Islet precursor cell (in vitro differentiated cells): ENCODE results near the gene MNS1.
"Not testable (repeated sequence)": the region's sequence is repeated elsewhere in the genome, so short reads cannot be mapped to it uniquely, and the experiment has no call there.

ENCODE experiments used
- DNase-seq: peaks from one replicate; pipeline ENCODE4 v3.0.0-alpha.2; 2018

The MNS1 gene

DNA sequence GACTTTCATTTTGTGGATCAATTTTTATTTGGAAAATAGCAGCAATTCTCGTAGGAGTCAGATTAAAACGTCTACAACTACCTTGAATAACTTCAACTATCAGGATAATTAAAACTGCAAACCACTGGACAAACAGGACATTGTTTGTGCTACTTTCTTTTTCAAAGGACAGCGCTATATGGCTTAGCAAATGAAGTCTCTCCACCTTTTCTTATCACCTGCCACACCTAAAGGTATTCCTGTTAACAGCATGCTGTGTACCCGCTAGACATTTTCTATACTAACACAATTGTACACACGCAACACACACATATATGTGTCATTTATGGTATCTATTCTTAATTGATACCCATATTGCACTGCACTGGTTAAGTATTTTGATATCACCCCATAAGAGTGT, 19.2 kb downstream of the MNS1 start:
- no peak for DNase-seq

GRCh38 chr15:56442354-56442753, 22.6 kb downstream of the MNS1 start:
- DNase-seq = no peak

GRCh38 chr15:56440214-56440770, 24.6 kb downstream of the MNS1 start:
- no peak for DNase-seq

- no peak for DNase-seq
Observed at GRCh38 chr15:56432304-56432703, 32.6 kb downstream of the MNS1 start.

DNA sequence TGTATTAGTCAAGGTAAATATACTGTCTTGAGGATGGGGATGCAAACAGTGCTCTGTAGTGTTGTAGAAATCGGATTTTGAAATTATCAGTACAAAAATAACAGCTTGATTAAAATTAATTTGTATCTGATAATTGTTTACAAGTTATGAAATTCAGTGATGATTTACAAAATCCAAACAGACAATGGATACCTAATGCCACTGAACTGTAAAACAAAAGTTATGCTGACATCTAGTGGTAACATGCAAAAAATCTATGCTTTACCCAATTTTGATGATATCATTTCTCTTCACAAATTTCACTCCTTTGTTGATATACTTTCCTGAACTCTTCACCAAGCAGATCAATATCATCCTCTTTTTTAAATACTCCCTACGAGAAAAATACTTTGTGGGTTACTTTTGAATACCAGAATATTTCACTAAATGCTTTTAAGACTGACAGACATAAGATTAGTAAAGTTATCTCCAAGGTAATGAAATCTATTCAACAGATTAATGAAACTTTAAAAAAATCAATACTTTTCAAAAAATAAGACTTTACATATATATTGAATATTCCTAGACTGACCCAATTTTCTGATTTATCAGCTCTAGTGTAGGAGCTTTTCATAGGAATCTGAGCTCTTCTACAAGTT, 36.0 kb downstream of the MNS1 start:
- no peak for DNase-seq

GRCh38 chr15:56425976-56426375, 39.0 kb downstream of the MNS1 start:
- no peak for DNase-seq

DNA sequence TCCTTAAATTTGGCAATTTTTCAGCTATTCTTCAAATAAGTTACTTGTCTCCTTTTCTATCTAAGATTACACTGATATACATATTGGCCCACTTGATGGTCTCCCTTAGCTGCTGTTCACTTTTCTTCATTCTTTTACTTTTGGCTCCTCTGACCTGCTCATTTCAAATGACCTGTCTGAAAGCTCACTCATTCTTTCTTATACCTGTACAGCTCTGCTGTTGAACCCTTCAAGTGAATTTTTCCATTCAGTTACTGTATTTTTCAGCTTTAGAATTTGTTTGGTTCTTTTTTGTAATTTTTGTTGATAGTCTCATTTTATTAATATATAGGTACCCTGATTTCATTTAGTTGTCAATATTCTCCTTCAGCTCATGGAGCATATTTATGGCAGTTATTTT, 39.7 kb downstream of the MNS1 start:
- no peak for DNase-seq

GRCh38 chr15:56413114-56413733, 51.7 kb downstream of the MNS1 start:
- not testable (repeated sequence) for DNase-seq

- no peak for DNase-seq
Observed at GRCh38 chr15:56411122-56411749, 53.7 kb downstream of the MNS1 start.

GRCh38 chr15:56410721-56411120, 54.2 kb downstream of the MNS1 start:
- no peak for DNase-seq

- not testable (repeated sequence) for DNase-seq
Observed at GRCh38 chr15:56399209-56399608, 65.7 kb downstream of the MNS1 start.

- not testable (repeated sequence) for DNase-seq
Observed at GRCh38 chr15:56397325-56397724, 67.6 kb downstream of the MNS1 start.

GRCh38 chr15:56394909-56395308, 70.0 kb downstream of the MNS1 start:
- DNase-seq = no peak

DNA sequence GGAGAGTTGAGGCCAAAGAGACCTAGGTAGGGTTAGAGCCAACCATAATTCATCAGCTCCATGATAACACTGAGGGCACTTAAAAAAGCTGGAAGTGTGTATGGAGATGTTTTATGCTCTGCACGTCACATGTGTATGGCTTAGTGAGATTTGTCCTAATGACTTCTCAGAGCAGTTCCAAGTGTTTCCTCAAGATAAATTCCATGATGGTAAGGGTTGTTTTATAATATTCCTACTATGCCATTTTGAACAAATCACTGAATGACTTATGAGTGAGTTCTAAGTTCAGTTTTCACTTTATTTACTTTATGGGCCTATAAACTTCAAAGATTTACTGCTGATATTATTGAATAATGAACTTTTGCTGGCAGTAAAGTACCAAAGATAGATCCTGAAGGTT, 71.7 kb downstream of the MNS1 start:
- DNase-seq = no peak

DNA sequence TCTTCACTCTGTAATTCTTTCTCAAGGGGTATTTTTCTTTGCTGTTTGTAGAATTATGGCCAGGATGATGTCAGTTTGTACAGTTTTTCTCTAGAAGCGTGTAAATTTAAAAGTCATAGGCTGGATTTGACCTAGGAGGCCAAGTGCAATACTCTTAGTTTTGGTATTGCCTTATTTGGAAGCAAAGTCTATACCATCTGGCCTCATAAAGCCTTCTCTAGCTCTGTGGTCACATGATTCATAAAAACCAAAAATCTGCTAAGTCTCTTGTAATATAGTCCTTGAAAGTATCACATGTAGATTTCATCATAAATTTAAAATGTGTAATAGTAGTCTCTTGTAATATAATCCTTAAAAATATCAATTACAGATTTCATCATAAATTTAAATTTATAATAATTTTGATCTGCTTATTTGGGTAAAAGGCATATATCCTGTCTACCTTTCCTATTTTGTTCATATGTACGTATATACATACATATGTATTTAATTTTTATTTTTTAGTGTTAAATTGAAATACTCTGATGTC, 74.1 kb downstream of the MNS1 start:
- DNase-seq = no peak

DNA sequence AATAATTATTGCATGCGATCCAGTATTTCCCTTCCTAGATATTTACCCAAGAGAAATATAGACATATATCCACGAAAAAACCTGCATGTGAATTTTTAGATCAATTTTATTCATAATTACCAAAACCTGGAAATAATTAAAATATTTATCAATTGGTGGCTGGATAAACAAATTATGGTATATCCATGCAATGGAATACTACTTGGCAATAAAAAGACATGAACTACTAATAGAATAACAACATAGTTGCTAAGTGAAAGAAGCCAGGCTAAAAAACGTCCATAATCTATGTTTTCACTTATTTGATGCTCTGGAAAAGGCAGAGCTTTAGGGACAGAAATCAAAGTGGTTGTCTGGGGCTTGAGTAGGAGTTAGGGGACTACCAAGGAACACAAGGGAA, 79.0 kb downstream of the MNS1 start:
- DNase-seq = no peak

DNA sequence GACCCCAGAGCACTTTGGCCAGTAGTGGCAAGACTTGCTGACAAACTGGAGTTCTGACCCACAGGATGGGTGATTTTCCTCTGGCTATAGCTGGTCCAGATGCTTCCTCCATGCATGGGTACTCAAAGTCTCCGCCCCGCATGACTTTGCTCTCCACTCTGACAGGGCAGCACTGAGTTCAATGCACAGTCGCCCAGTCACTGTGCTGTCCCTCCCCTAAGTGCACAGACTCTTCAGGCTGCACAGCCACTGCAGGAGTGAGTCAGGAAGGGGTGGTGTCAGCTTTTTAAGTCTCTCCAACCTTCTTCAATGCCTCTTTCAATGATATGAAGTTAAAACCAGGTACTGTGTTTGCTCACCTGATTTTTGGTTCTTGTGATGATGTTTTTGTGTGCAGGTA, 81.9 kb downstream of the MNS1 start:
- no peak for DNase-seq
